Fibroblast of mammary gland (primary cell): ENCODE results near the gene FANCC.

Experiments
- DNase-seq: peaks from one replicate; pipeline ENCODE4 v3.0.0-alpha.2; 2010; ENCODE audit warnings: low read depth
- H3K4me3 ChIP-seq: 2 replicates; pipeline ENCODE4 v1.5.1; 2011; ENCODE audit warnings: low read depth, mild to moderate bottlenecking, low read length, moderate library complexity; ENCODE audit not compliant: control insufficient read depth
- TF ChIP-seq, protein P1 (sequence below): conservative IDR thresholded peaks from 2 replicates; pipeline ENCODE4 v1.5.1; 2011; ENCODE audit warnings: low read depth, low read length, inconsistent platforms; ENCODE audit not compliant: control insufficient read depth, insufficient read depth

Gene FANCC

DNA sequence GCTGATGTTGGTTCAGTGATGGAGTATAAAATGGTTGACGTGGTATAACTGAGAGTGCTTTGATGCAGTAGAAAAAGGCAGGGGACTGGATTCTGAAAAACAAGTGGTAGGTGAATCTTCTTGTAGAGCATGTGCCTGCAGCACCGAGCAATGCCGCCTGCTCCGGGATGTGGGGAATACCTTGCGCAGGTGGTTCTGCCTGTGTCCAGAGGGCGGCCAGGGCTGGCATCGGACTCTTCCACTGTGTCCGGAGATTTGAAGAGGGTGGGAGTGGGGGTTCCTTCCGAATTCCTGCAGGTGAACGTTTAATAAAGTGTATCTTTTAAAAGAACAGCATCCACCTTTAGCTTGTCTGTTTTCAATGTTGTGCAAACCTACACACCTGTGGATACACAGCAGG lies 238.0 kb downstream of the FANCC start:
- TF ChIP-seq, protein P1, sequence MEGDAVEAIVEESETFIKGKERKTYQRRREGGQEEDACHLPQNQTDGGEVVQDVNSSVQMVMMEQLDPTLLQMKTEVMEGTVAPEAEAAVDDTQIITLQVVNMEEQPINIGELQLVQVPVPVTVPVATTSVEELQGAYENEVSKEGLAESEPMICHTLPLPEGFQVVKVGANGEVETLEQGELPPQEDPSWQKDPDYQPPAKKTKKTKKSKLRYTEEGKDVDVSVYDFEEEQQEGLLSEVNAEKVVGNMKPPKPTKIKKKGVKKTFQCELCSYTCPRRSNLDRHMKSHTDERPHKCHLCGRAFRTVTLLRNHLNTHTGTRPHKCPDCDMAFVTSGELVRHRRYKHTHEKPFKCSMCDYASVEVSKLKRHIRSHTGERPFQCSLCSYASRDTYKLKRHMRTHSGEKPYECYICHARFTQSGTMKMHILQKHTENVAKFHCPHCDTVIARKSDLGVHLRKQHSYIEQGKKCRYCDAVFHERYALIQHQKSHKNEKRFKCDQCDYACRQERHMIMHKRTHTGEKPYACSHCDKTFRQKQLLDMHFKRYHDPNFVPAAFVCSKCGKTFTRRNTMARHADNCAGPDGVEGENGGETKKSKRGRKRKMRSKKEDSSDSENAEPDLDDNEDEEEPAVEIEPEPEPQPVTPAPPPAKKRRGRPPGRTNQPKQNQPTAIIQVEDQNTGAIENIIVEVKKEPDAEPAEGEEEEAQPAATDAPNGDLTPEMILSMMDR: no peak
- no peak overlapping the region for H3K4me3 ChIP-seq
- no peak for DNase-seq

DNA sequence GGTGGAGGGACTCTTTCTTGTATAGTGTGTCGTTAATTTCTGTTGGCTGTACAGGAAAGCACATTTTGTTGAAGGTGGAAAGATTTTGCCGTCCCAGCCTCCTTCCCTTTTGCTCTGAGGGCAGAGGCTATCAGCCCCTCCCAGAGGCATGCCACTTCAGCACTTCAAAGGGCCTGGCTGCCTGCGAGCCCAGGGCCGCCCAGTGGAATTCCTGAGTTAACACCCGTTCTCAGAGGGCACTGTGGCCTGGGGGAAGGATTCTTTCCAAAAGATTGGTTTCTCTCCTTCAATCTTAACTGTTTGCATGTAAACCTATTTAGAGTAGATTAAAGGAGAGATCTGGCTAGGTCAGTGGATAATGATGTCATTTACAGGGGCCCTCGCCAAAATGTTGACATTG lies 238.6 kb downstream of the FANCC start:
- TF ChIP-seq, protein P1: no peak
- no peak overlapping the region for H3K4me3 ChIP-seq
- no peak for DNase-seq

DNA sequence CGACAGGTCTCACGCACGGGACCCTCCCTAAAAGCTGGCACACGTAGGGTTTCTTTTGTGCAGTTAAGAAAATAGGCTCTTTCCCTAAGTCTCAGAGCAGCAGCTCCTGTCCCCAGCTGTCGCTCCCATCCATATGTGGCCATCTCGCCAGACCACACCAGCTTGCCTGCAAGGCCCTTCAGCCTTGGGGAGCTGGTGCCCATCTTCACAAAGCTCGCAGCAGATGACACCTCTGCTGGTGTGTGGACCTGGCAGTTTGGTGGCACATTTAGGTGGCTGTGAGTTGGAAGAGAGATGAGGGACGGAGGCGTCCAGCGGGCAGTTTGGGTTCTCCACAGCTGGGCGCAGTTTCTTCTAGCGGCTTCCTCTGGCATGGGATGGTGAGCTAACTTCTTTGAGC lies 239.0 kb downstream of the FANCC start:
- TF ChIP-seq, protein P1: no peak
- no peak overlapping the region for H3K4me3 ChIP-seq
- no peak for DNase-seq

DNA sequence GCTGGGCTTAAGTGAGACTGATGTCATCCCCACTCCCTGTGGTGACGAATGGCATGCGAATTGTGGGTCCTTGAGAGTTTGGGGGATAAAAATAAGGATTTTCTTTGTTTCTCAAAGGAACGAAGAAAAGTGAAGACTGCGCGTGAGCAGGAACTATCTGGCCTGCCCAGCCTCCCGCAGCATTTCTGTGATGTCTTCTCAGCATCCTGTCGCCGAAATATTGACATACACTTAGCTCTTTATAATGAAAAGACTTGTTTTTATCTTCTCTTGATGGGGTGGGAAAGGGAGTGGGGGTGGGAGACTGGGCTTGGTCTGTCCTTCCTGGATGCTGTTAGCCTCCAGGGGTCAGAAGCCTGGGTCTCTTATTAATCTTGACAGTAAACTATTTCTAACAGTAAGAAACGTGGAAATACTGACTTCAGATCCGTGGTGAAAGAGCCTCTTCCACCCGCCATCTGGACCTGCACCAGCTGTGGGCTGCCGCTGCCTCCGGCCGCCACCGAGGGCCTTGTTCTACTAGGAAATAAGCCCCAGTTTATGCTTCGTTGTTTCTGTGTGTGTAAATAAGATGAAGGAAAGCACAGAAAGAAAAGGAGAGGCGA lies 239.6 kb downstream of the FANCC start:
- no peak for DNase-seq
- no peak overlapping the region for H3K4me3 ChIP-seq
- TF ChIP-seq, protein P1: no peak

DNA sequence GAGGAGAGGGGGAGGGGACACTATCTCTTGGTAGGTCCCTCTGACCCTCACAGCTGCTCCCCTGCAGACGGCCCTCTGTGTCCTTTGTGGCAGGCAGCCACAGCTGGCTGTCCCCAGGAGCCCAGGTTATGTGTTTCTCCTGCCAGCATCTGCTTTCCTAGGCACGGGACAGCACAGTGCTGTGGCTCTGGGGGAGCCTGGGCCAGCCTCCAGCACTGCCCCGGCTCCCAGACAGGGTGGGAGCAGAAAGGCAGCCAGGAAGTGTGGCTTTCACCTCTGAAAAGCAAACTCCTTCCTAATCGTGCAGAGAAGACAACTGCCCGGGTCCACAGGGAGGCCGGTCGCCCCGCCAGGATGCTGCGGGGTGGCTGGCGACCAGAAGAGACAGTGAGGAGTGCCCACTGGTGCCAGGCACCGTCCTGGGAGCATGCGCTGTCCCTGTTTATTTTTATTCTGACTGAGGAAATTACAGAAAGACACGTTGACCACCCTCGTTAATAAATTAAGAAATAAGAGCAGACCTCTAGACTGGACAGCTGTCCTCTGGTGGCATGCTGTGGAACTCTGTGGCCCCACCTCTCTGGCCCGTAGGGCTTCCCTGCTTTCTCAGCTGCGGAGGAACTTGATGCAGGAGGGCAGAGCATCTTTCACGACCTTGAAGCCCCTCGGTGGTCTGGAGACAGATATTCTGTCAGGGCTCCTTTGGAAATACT lies 240.3 kb downstream of the FANCC start:
- DNase-seq: no peak
- H3K4me3 ChIP-seq: no peak overlapping the region
- TF ChIP-seq, protein P1: no peak

DNA sequence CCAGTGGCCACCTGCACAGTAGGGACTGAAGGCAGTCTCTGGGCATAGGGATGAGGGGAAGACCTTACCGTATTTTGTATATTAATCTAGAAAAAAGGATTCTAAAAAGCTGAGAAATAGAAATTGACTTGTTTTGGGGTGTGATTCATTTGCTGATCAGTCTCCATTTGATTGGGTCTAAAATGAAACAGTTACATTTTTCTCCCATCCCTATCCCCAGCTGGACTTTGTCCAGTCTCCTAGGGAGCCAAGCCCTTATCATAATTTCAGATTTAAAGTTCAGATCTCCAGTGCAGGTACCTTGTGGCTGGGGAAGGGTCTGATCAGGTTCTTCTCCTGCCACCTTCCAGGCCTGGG lies 240.8 kb downstream of the FANCC start:
- TF ChIP-seq, protein P1: no peak
- DNase-seq: no peak
- no peak overlapping the region for H3K4me3 ChIP-seq
